AG04449 (cell line): Measurements from ENCODE around the gene VAC14.

ENCODE experiments used
- CTCF ChIA-PET: fragments of 350-600 bp; formaldehyde crosslinking; extraction: SDS; loops from one replicate; lab custom pipeline; 2021; ENCODE audit warnings: antibody characterized with exemption; lab: Yijun Ruan, JAX
- POLR2A ChIA-PET: fragments of 400-600, 350-600 bp; formaldehyde crosslinking; extraction: SDS; loops from one replicate; lab custom pipeline; 2020; ENCODE audit warnings: antibody characterized with exemption, inconsistent platforms; lab: Yijun Ruan, JAX
- DNase-seq: peaks from one replicate; pipeline ENCODE4 v3.0.0-alpha.2; 2010; ENCODE audit warnings: low read depth, low spot score
- H3K4me3 ChIP-seq: 2 replicates; pipeline ENCODE4 v1.5.1; 2011; ENCODE audit warnings: low read depth, mild to moderate bottlenecking, control low read depth, low read length
- CTCF ChIP-seq: IDR thresholded peaks from one replicate; pipeline ENCODE4 v1.5.1; 2011; ENCODE audit warnings: mild to moderate bottlenecking, moderate library complexity, low read length, control low read depth, inconsistent platforms; ENCODE audit not compliant: insufficient read depth; ENCODE audit errors: missing control alignments

The VAC14 gene

GRCh38 chr16:70712942-70713341, 88.0 kb downstream of the VAC14 start:
- H3K4me3 ChIP-seq: no peak overlapping the region
- ChIA-PET CTCF (interaction anchor here (1.1 to 1.7 kb wide), 2 partner anchors 25 to 55 kb away, joined by 3 read pairs; no protein-coding TSS in a partner anchor), POLR2A (no interaction called here)
- no peak for DNase-seq
- no peak for TF ChIP-seq CTCF

GRCh38 chr16:70712359-70712758, 88.6 kb downstream of the VAC14 start:
- CTCF ChIA-PET: interaction anchor here (1.1 to 1.7 kb wide), 2 partner anchors 26 to 55 kb away, joined by 3 read pairs; no protein-coding TSS in a partner anchor
- DNase-seq: no peak
- POLR2A ChIA-PET: no interaction called here
- no peak for TF ChIP-seq CTCF
- no peak overlapping the region for H3K4me3 ChIP-seq

GRCh38 chr16:70711211-70712031, 89.5 kb downstream of the VAC14 start:
- CTCF ChIA-PET: no interaction called here
- POLR2A ChIA-PET: no interaction called here
- H3K4me3 ChIP-seq: no peak overlapping the region
- TF ChIP-seq CTCF: no peak
- DNase-seq: no peak

- ChIA-PET POLR2A (no interaction called here), CTCF (no interaction called here)
- no peak overlapping the region for H3K4me3 ChIP-seq
- TF ChIP-seq CTCF: no peak
- no peak for DNase-seq
Observed at GRCh38 chr16:70710422-70711210, 90.3 kb downstream of the VAC14 start.

- no peak overlapping the region for H3K4me3 ChIP-seq
- CTCF ChIA-PET: no interaction called here
- no peak for DNase-seq
- no peak for TF ChIP-seq CTCF
- POLR2A ChIA-PET: no interaction called here
Observed at GRCh38 chr16:70709942-70710341, 91.0 kb downstream of the VAC14 start.

- TF ChIP-seq CTCF: no peak
- CTCF ChIA-PET: no interaction called here
- POLR2A ChIA-PET: no interaction called here
- DNase-seq: no peak
- no peak overlapping the region for H3K4me3 ChIP-seq
Observed at GRCh38 chr16:70709457-70709856, 91.5 kb downstream of the VAC14 start.
